ENCODE results near the gene SLC38A11. TPM values are rescaled to one million over a fixed set of nuclear protein-coding genes. Genes with fewer than 3 reads are reported as not detected.

The SLC38A11 gene
- total and polyA plus RNA-seq, 2 of the 13 experiments (the other 11 are each of a cell fraction or from before 2014, with no cell fraction given): 14.0 to 14.3 TPM

GRCh38 chr2:164887434-164888144 lies 67.7 kb downstream of the SLC38A11 start (continued):
- TF ChIP-seq ZBTB40 (IDR thresholded peaks at IDR 0.05) (peak; percentile 39; the same call in 1 of the 2 replicates), ZBTB40 (CRISPR knock-in tag; IDR thresholded peaks at IDR 0.05) (no peak), HNF4G (IDR thresholded peaks at IDR 0.05; ENCODE audit: borderline replicate concordance, low read depth, low read length) (peak; percentile 97), HNF4G (CRISPR knock-in tag; IDR thresholded peaks at IDR 0.05; ENCODE audit: borderline replicate concordance, low read depth) (peak; percentile 59; the same call in 1 of the 2 replicates), ZNF331 (CRISPR knock-in tag; IDR thresholded peaks at IDR 0.05) (peak; percentile 78; the same call in 1 of the 2 replicates), SATB2 (CRISPR knock-in tag; IDR thresholded peaks at IDR 0.05) (no peak), ZBTB14 (CRISPR knock-in tag; IDR thresholded peaks at IDR 0.05) (no peak), PHF5A (CRISPR knock-in tag; IDR thresholded peaks at IDR 0.05; ENCODE audit: low read depth, unreplicated experiment) (peak; percentile 85), THAP9 (CRISPR knock-in tag; IDR thresholded peaks at IDR 0.05; ENCODE audit: borderline replicate concordance) (no peak), ZBED4 (CRISPR knock-in tag; IDR thresholded peaks at IDR 0.05; ENCODE audit: borderline replicate concordance) (no peak), ZNF749 (CRISPR knock-in tag; IDR thresholded peaks at IDR 0.05; ENCODE audit: borderline replicate concordance) (no peak)

Data from HepG2 (cell line).